ENCODE measurements around the gene AIPL1.
A peak's percentile ranks its signal among the peaks of the same experiment; 100 is the strongest.

The AIPL1 gene

DNA sequence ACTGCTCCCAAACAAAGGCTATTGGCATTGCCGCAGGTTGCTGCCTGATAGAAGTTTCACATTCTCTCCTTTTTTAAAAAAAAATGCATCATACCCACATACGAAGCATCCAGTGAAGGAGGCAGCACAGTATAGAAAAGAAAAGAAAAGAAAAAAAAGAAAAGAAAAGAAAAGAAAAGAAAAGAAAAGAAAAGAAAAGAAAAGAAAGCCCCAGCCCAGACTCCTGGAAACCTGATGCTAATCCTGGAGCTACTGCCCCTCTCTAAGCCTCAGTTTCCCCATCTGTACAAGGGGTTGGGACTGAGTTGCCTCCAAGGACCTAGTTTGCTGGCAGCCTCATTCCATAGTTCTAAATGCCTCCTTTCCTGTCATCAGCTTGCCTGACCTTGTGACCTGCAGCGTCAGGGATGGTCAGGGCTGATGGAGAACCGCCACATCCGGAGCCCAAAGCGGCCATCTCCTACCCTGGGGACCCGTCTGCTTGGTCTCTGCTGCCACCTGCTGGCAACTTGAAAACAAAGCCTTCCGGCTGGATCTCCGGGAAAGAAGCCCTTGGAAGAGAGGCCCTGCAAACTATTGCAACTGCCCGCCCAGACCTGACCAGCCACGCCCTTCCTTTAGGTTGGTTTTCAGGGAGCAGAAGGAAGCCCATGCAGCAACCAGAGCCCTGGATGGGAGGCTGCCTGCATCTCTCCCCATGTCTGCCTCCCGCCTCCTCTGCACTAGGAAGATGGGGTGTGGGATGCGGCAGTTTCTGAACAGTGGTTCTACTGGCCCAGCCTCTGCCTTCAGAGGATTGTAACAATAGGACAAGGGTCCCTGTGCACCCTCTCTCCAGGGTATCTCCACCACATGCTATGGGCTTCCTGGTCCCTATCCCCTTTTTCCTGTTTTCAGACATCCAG is 13.0 kb downstream of the AIPL1 start:
- peak; percentile 38 to 74 (median 58) for DNase-seq (ENCODE audit: low read depth in 2 of 3, low spot score in 2 of 3)

DNA sequence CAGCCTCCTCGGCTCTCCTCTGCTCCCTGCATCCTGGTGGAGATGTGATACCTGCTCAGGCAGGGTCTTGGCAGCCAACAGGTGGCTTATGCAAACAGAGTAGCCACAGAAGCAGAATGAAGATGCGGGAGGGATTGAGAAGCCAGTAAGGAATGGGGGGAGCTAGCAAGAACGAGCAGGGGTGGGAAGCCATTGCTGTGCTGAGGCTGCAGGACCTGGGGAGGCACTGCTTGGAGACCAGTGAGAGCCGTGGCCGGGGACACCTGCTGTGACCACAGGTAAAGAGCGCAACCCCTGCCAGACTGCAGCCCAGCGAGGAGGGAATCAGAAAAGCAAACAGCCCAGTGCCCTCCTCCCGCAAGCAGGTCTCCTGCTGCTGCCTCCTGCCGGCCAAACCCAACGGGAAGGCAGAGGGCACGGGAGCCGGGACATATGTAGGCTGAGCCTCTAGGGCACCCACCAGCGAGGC is 14.7 kb downstream of the AIPL1 start:
- DNase-seq (ENCODE audit: low read depth in 2 of 3, low spot score in 2 of 3): no peak

DNA sequence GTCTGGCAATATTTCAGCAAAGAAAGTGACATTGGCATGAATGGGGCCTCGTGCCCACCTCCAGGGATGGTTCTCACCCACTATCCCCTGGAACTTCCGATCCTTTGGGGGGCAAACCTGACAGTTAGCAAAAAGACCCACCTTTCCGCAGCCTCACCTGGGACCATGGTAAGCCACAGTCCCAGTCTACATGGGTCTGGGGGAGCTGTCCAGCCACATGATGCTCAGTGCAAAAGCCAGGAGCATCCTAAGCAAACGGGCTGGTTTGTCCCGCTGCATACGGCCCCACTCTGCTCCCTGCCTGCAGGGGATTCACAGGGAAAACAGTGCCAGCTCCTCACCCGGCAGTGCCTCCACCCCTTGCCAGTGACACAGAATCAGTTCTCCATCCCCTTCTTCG is 19.3 kb downstream of the AIPL1 start:
- no peak for DNase-seq (ENCODE audit: low read depth in 2 of 3, low spot score in 2 of 3)

GRCh38 chr17:6413065-6413464 is 21.9 kb downstream of the AIPL1 start:
- DNase-seq (ENCODE audit: low read depth in 2 of 3, low spot score in 2 of 3): no peak

DNA sequence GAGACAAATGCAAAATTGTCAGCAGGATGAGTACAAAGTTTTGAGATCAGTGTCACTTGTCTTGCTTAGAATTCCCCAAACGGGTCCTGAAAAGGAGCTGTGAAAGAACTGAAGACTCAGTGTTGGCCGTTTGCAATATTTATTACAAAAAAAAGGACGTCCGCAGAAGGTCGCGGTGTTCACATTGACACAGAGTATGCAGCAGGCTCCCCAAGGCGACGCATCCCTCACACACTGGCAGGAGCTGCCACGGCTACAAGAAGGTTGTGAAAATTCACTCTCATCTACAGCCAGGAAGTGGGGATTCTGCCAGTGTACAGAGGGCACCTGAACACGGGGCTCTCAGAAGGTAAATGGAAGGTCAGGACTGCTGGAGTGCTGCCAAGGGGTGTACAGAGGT is 26.2 kb downstream of the AIPL1 start:
- no peak for DNase-seq (ENCODE audit: low read depth in 2 of 3, low spot score in 2 of 3)

DNA sequence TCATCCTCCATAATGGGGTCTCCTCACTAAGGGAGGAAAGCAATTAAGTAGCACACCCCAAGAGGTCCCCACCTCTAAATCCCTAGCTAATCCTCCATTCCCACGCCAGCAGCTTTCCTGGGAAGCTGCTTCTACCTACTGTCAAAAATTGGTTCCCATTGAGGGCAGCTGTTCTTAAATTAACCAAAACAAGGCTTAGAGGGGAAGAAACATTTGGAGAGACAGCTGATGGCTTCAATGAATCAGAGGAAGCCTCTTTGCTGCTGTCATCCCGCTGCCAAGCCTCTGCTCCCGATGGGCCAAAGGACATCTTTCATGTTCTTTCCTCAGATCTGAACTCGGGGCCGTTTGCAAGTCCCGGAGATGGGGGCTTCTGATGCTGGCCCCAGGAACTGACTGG is 26.6 kb downstream of the AIPL1 start:
- DNase-seq (ENCODE audit: low read depth in 2 of 3, low spot score in 2 of 3): no peak

DNA sequence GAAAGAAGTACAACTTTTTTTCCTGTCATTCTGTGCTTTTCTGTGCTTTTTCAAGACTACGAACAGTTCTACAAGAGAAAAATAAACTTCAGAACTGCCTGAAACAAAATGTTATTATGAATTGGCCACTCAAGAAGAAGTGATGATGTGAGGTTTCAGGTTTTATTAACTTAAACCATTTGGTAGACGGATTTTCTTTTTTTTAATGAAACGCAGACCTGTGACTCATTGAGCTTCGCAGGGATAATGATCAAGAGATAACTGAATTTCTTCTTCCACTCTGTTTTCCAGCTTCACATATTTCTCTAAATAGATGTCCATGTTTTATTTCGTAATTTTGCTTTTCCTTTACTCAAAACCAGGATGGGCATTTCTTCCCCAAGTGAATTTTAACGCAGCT is 32.7 kb downstream of the AIPL1 start:
- DNase-seq (ENCODE audit: low read depth in 2 of 3, low spot score in 2 of 3): no peak

DNA sequence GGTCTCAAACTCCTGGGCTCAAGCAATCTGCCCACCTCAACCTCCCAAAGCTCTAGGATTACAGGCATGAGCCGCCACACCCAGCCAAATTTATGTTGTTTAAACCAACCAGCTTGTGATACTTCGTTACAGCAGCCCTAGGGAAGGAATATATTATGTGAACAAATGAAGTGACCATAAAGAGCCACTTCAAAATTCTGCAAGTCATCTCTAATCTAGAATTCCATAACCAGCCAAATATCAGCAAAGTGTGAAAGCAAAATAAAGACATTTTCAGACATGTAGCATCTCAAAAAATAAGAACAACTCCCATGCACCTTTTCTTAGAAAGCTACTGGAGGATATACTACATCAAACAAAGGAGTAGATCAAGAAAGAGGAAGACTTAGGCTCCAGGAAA is 36.0 kb downstream of the AIPL1 start:
- no peak for DNase-seq (ENCODE audit: low read depth in 2 of 3, low spot score in 2 of 3)

DNA sequence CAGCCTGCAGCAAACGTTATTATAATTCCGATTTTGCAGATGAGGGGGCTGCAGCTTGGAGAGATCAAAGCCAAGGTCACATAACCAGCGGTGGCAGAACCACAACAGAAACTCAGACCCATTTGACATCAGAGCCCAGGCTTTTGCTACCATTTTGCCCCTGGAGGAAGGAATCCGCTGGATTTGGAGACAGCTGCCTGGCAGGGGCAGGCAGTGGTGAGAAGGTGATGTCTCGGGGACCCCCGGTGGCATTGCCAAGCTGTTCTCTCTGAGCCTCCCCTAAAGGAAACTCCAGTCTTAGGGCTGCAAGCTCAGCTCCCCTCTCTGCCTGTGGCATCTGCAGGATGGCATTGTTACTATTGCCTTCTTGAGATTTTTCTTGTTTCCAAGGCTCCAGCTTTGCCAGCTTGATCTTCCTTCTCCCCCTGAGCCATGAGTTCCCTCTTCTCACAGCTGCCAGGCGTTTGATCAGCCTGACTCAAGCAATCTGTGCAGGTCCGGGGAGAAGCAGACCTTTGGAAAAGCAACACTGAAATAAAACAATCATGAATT is 40.8 kb downstream of the AIPL1 start:
- DNase-seq (ENCODE audit: low read depth in 2 of 3, low spot score in 2 of 3): no peak

- DNase-seq (ENCODE audit: low read depth in 2 of 3, low spot score in 2 of 3): no peak
Observed at GRCh38 chr17:6393351-6393952, 41.5 kb downstream of the AIPL1 start.

- DNase-seq (ENCODE audit: low read depth in 2 of 3, low spot score in 2 of 3): no peak
Observed at GRCh38 chr17:6392609-6393350, 42.1 kb downstream of the AIPL1 start.

DNA sequence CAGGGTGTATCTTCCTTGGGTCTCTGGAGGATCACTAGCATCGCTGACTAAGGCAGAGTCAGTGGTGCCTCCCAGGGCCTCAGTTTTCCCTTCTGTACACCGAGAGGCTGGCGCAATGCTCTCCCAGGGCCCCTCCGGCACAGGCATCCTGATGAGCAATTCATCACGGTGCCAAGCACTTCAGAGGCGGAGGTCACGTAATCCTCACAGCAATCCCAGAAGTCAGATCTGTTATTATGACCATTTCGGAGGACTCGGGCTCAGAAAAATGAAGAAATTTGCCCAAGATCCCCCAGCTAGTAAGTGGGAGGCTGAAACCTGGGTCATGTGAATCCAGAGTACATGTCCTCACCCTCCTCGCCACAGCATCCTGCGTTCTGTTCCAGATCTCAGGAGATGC is 46.5 kb downstream of the AIPL1 start:
- DNase-seq (ENCODE audit: low read depth in 2 of 3, low spot score in 2 of 3): no peak

DNA sequence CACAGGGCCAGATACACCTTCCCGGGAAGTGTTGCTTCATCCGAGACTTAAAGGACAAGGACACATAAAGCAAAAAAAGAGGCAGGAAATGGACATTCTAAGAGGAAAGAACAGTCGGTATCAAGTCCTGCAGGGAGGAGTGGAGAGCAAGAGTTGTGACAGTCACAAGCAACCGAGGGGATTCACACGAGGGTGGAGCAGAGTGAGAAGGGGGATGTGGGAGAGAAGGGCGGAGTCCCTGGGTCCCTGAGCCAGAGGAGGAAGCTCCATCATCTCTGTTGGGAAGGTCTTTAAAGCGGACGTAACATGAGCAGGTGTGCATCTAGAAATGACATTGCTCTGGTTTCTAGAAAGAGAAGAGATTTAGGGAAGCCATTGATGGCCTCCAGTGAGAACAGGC is 47.1 kb downstream of the AIPL1 start:
- DNase-seq (ENCODE audit: low read depth in 2 of 3, low spot score in 2 of 3): no peak

DNA sequence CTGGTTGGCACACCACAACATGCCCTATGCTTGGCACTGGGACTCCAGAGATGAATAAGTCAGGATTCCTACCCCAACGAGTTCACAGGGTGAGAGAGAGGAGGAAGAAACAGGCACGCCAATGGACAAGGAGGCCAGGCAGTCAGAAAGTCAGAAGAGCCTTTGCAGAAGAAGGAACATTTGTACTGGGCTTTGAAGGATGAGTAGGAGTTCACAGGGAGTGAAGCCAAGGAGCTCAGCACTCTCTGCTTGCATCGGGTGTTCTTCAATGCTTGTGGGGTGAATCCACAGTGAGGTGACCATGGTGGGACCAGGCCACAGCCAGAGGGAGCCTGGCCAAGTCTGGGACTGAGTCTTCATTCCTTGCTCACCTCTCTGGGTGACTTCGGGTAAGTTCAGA is 47.5 kb downstream of the AIPL1 start:
- no peak for DNase-seq (ENCODE audit: low read depth in 2 of 3, low spot score in 2 of 3)

GRCh38 chr17:6386041-6386630 is 48.8 kb downstream of the AIPL1 start:
- DNase-seq (ENCODE audit: low read depth in 2 of 3, low spot score in 2 of 3): no peak

DNA sequence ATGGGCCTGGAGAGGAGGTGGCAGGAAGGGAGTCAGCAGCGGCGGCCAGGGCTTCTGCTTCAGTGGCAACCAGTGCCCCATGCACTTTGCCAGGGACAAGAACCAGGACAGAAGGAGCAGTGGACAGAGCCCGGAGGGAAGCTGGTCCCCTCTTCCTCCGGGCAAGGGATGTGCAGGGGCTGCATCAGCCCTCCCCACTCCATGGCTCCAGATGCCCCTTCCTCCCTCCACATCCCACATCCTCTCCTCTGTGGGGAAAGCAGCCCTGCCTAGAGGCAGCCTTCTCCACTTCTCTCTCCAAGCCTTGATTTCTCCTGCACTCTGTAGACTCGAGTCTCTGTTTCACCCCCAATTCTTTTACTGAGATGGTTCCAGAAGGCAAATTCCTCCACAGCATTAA is 50.4 kb downstream of the AIPL1 start:
- no peak for DNase-seq (ENCODE audit: low read depth in 2 of 3, low spot score in 2 of 3)

DNA sequence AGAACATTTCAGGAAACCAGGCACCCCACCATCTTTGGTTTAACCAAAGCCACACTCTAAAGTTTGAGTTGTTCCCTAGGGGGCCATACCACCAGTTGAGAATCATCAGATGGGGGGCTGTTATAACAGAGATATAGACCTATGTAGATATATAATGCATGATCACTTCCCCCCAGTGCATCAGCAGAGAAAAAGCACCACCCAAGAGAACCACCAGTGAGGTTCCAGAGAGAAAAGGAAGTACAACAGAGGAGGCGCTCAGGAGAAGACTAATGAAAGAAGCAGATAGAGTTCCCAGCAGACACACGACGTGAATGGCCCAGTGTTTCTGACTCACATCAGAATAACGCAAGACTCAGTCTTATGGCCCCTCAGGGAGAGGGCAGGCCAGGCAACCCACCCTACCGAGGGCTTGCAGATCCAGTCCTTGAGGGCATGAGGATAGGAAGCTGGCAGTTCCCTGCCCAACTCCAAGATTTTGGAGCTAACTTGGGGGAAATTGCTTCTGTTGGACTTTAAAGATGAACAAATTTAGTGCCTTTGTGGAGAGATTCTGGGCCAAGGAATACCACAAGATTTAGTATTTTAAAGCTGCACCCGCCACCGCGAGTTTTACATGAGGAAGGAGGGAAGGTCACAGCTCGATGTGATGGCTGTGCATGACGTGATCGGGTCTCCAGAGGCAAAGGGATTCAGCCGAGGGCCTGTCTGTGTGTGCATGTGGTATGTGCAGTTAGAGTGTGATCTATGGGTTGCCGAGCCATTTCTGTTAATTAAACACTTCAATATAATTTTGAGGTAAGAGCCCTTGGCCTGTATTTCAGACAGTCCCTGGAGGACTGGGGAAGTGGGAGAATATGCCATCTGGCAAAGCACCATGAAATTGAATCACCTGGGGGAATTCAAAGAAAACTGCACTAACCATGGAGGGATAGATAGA is 53.1 kb downstream of the AIPL1 start:
- no peak for DNase-seq (ENCODE audit: low read depth in 2 of 3, low spot score in 2 of 3)

DNA sequence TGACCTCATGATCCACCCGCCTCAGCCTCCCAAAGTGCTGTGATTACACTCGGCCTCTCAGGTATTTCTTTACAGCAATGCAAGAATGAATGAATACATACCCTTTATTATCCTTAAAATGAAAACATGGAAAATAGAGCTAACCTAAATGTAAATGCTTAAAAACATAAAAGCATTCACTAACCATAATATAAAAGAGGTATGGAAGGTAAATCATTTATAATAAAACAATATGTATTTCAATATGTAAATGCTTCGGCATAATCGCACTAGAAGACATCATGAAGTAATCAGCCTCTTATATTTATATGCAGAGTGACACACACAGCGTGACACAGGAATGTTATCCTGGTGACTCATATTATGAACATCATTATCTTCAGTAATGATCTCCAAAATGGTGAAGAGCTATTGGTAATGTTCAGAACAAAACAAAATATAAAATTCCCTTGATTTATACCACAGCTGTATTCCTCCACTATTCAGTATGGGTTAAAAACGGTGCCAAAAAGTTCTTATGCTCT is 53.9 kb downstream of the AIPL1 start:
- DNase-seq (ENCODE audit: low read depth in 2 of 3, low spot score in 2 of 3): no peak

DNA sequence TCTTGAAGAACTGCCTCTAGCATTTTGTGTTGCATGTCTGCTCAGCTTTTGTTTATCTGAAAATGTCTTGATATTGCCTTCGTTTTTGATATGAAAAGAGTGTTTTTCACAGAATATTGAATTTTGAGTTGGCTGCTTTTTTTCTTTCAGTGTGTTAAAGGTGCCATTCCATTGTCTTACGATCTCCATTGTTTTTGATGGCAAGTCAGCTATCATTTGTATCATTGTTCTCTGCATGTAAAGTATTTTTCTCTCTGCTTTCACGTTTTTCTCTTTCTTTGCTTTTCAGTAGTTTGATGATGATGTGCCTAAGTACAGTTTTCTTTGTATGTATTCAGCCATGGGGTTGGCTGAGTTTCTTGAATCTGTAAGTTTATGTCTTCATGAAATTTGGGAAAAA is 57.0 kb downstream of the AIPL1 start:
- DNase-seq (ENCODE audit: low read depth in 2 of 3, low spot score in 2 of 3): no peak

GRCh38 chr17:6376931-6377361 is 58.0 kb downstream of the AIPL1 start:
- no peak for DNase-seq (ENCODE audit: low read depth in 2 of 3, low spot score in 2 of 3)

Measured in activated CD8-positive, alpha-beta memory T cell treated with anti-CD3 and anti-CD28 coated beads for 48 hours (primary cell).